ENCODE data around the gene GPANK1. TPM values are rescaled to one million over a fixed set of nuclear protein-coding genes. Genes with fewer than 3 reads are reported as not detected.

GPANK1 gene
- total RNA-seq, 1 donor = 23.9 TPM

DNA sequence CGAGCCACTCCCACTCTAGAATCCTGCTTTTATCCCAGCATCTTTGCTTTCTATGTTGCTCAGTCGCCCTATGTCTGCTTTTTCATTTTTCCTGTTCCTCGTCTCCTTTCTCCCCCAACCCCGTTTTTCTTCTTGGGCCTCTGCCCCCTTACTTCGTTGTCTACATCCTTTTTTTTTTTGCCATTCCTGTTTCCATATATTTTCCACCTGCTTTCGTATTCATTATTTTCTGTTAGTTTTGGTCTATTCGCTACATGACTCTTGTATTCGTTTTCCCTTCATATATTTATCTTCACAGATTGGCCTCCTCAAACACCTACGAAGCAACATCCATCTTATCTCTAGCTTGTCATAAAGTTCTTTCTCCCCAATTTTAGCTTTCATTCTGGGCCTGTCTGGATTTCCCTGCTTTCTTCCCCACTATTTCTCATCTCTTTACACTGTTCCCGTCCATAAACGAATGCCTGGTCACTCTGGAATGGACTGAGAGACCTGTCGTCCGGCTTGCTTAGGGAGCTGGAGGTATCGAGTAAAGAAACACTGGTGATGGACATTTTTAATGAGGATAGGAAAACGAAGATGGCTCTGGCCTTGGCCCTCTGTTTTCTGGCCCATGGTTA lies 43.4 kb downstream of the GPANK1 start:
- DNase-seq (ENCODE audit: insufficient read length, low spot score, missing footprints) = peak; percentile 34
- TF ChIP-seq, protein P1, sequence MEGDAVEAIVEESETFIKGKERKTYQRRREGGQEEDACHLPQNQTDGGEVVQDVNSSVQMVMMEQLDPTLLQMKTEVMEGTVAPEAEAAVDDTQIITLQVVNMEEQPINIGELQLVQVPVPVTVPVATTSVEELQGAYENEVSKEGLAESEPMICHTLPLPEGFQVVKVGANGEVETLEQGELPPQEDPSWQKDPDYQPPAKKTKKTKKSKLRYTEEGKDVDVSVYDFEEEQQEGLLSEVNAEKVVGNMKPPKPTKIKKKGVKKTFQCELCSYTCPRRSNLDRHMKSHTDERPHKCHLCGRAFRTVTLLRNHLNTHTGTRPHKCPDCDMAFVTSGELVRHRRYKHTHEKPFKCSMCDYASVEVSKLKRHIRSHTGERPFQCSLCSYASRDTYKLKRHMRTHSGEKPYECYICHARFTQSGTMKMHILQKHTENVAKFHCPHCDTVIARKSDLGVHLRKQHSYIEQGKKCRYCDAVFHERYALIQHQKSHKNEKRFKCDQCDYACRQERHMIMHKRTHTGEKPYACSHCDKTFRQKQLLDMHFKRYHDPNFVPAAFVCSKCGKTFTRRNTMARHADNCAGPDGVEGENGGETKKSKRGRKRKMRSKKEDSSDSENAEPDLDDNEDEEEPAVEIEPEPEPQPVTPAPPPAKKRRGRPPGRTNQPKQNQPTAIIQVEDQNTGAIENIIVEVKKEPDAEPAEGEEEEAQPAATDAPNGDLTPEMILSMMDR (IDR thresholded peaks at IDR 0.05; ENCODE audit: extremely low read depth, low read depth, low read length) = no peak
- Histone ChIP-seq H3K9me3 (ENCODE audit: low read depth, low read length) (no peaks in the 10 kb centered on the region), H3K4me3 (ENCODE audit: insufficient read depth, low read length) (peak overlapping the region; percentile 99), H4K20me1 (ENCODE audit: insufficient read depth, low read length) (peaks cover 43% of the 10 kb centered on the region), H2AFZ (ENCODE audit: low read length) (peak overlapping the region; percentile 70), H3K4me2 (ENCODE audit: insufficient read depth, low read length) (peak overlapping the region; percentile 95), H3K27ac (ENCODE audit: low read depth, low read length) (peak overlapping the region; percentile 91), H3K4me1 (ENCODE audit: insufficient read depth, low read length) (peaks cover 18% of the 10 kb centered on the region), H3K36me3 (ENCODE audit: insufficient read depth, low read length) (peaks cover 41% of the 10 kb centered on the region), H3K27me3 (ENCODE audit: insufficient read depth, low read length) (no peaks in the 10 kb centered on the region), H3K79me2 (ENCODE audit: insufficient read depth, low read length) (peaks cover 57% of the 10 kb centered on the region)

DNA sequence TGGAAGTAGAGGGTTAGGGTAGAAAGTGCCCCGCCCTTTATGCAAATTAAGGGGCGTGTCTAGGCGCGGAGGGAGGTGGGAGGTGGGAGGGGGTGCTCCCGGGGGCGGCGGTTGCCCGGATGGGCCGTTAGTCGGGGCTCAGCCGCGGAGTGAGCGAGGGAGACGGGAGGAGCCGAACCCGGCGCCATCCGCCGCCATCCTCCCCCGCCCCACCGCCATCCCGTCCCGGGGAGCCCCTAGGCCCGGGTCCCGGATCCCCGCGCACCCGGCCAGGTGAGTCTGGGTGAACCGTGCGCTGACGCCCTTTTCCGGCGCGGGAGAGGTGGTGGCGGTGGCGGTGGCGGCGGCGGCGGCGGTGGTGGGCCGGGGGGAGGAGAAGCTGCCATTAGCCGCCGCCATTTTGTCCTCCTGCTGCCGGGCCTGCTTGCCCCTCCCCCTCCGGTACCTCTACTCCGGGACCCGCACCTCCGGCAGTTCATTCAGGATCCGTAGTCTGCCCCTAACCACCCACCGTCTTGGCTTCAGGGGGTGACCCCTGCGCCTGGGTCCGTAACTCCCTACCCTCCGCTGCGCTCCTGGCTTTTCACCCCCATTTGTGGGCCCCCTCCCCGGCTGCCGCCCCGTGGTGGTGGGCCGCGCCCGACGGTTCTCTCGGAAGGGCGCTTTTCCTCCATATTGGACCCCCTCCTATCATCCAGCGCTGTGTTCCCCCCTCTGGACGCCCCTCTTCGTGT lies 44.0 kb downstream of the GPANK1 start, which contains the start of gene PRRC2A:
TSS of gene PRRC2A (plus strand) at position 130 of the 734 bp plus-strand sequence. CDS start 2,075 bp downstream, outside the sequence.
- peaks cover 41% of the 10 kb centered on the region for H4K20me1 ChIP-seq (ENCODE audit: insufficient read depth, low read length)
- peaks cover 18% of the 10 kb centered on the region for H3K4me1 ChIP-seq (ENCODE audit: insufficient read depth, low read length)
- no peaks in the 10 kb centered on the region for H3K9me3 ChIP-seq (ENCODE audit: low read depth, low read length)
- TF ChIP-seq, protein P1 (IDR thresholded peaks at IDR 0.05; ENCODE audit: extremely low read depth, low read depth, low read length) = no peak
- DNase-seq (ENCODE audit: insufficient read length, low spot score, missing footprints) = peak; percentile 98
- H3K27me3 ChIP-seq (ENCODE audit: insufficient read depth, low read length) = no peaks in the 10 kb centered on the region
- peak within 1 kb of the TSS; percentile 96 for H2AFZ ChIP-seq (ENCODE audit: low read length)
- peaks cover 35% of the 10 kb centered on the region for H3K36me3 ChIP-seq (ENCODE audit: insufficient read depth, low read length)
- peak within 1 kb of the TSS; percentile 95 for H3K4me2 ChIP-seq (ENCODE audit: insufficient read depth, low read length)
- H3K79me2 ChIP-seq (ENCODE audit: insufficient read depth, low read length) = peaks cover 51% of the 10 kb centered on the region
- H3K27ac ChIP-seq (ENCODE audit: low read depth, low read length) = peak within 1 kb of the TSS; percentile 99
- H3K4me3 ChIP-seq (ENCODE audit: insufficient read depth, low read length) = peak within 1 kb of the TSS; percentile 99

DNA sequence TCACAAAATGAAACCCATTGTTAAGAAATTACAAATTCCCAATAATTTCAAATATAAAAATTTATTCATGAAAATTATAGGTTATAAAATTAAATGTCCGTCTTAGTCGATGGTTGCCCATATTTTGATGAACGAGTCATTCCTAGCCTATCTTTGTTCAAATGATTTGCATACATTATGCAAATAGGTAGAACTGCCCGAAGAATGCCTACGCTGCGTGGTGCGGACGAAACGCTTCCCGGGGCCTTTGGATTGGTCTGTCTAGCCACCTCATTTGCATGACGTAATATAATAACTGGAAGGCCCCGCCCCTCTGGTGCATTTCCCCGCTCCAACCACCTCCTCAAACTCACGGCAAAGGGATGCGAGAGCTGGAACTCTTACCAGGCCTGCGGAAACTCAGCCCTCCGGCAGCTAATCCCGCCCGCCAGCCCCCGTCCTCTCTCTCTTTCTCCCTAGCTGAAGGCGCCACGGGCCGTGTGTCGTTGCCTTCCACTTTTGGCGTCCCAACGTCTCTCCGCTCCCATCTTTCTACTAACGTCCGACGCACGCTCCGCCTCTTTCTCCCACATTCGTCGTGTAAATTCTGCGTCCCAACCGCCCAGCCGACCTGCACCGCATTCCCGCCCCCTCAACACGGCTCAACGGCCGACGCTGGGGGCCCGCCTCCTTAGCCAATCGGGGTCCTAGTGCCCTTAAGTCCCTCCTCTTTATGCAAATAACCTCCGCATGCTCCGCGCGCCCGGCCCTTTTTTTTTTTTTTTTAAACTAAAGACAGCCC lies 44.8 kb downstream of the GPANK1 start:
- H3K4me1 ChIP-seq (ENCODE audit: insufficient read depth, low read length) = peaks cover 18% of the 10 kb centered on the region
- H3K27me3 ChIP-seq (ENCODE audit: insufficient read depth, low read length) = no peaks in the 10 kb centered on the region
- no peaks in the 10 kb centered on the region for H3K9me3 ChIP-seq (ENCODE audit: low read depth, low read length)
- TF ChIP-seq, protein P1 (IDR thresholded peaks at IDR 0.05; ENCODE audit: extremely low read depth, low read depth, low read length) = no peak
- H3K79me2 ChIP-seq (ENCODE audit: insufficient read depth, low read length) = peaks cover 43% of the 10 kb centered on the region
- peaks cover 34% of the 10 kb centered on the region for H4K20me1 ChIP-seq (ENCODE audit: insufficient read depth, low read length)
- H2AFZ ChIP-seq (ENCODE audit: low read length) = peak overlapping the region; percentile 96
- peak overlapping the region; percentile 99 for H3K27ac ChIP-seq (ENCODE audit: low read depth, low read length)
- peak overlapping the region; percentile 89 for H3K4me2 ChIP-seq (ENCODE audit: insufficient read depth, low read length)
- H3K36me3 ChIP-seq (ENCODE audit: insufficient read depth, low read length) = peaks cover 27% of the 10 kb centered on the region
- peak overlapping the region; percentile 99 for H3K4me3 ChIP-seq (ENCODE audit: insufficient read depth, low read length)
- DNase-seq (ENCODE audit: insufficient read length, low spot score, missing footprints) = peak; percentile 98

Measured in osteoblast (primary cell).